ENCODE data around the gene OGFOD3. TPM values are rescaled to one million over a fixed set of nuclear protein-coding genes. Genes with fewer than 3 reads are reported as not detected.

OGFOD3 gene
- total RNA-seq, 1 donor from 2014 or later: 27.1 TPM

GRCh38 chr17:82434216-82434565 is 15.8 kb upstream of the OGFOD3 start:
- no peak overlapping the region for H3K4me3 ChIP-seq
- H3K27me3 ChIP-seq (ENCODE audit: low read depth): no peaks in the 10 kb centered on the region
- DNase-seq (no peak), ATAC-seq (no peak)
- H3K9me3 ChIP-seq: no peaks in the 10 kb centered on the region
- peaks cover 28% of the 10 kb centered on the region for H3K36me3 ChIP-seq
- H3K4me1 ChIP-seq: no peaks in the 10 kb centered on the region
- H3K27ac ChIP-seq: no peak overlapping the region
- intact Hi-C loops (cut with DNase I): no loop called here
- TF ChIP-seq CTCF (IDR thresholded peaks at IDR 0.05): no peak

DNA sequence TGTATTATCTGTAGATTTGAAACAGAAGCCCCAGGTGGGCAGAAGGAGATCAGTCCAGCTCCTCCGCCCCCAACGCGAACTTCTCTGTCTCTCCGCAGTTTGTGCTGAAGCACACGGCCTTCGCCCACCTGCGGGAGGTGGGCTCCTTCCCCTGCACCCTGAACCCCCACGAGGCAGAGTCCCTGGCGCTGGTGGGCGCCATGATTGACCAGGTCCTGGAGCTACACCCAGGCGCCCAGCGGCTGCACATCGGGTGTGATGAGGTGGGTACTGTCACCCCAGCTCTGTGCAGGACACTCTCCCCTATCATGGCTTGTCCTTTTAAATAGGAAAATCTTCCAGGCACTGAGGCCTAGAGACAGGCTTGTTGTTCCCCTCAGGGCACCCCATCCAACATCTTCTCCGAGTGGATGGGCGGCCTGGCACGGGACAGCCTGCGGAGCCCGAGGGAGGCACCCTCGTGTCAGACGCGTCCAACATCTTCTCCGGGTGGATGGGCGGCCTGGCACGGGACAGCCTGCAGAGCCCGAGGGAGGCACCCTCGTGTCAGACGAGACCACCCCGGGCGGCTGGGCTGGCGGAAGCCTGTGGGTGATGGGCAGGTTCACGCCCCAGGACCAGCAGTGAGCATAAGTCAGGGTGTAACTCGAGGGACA is 15.3 kb upstream of the OGFOD3 start:
- H3K36me3 ChIP-seq: peaks cover 28% of the 10 kb centered on the region
- no peaks in the 10 kb centered on the region for H3K9me3 ChIP-seq
- no peak for TF ChIP-seq CTCF (IDR thresholded peaks at IDR 0.05)
- H3K4me3 ChIP-seq: no peak overlapping the region
- H3K27me3 ChIP-seq (ENCODE audit: low read depth): no peaks in the 10 kb centered on the region
- intact Hi-C loops (cut with DNase I): no loop called here
- H3K4me1 ChIP-seq: no peaks in the 10 kb centered on the region
- no peak for DNase-seq
- ATAC-seq: no peak
- no peak overlapping the region for H3K27ac ChIP-seq

GRCh38 chr17:82432017-82432416 is 13.6 kb upstream of the OGFOD3 start:
- Histone ChIP-seq H3K9me3 (no peaks in the 10 kb centered on the region), H3K4me1 (no peaks in the 10 kb centered on the region), H3K4me3 (no peak overlapping the region), H3K27ac (no peak overlapping the region), H3K36me3 (peaks cover 24% of the 10 kb centered on the region), H3K27me3 (ENCODE audit: low read depth) (no peaks in the 10 kb centered on the region)
- ATAC-seq: no peak
- TF ChIP-seq CTCF (IDR thresholded peaks at IDR 0.05): no peak
- intact Hi-C loops (cut with DNase I): no loop called here
- no peak for DNase-seq

DNA sequence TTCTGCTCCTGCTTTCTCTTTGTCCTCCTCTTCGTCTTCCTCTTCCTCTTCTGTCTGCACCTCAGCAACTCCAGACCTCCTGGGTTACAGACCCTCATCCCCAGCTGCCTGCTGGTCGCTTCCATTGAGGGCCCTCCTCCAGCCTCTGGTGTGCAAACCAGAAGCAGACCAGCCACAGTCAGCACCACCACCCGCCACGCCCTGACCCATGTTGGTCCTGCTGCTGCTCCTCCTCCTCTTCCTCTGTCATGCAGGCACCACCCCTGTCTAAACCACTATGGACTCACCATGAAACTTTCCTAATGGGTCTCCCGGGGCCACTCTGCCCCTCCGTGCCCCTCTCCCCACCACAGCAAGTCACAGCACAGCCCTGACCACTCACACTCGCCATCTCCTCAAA is 11.4 kb upstream of the OGFOD3 start:
- no peaks in the 10 kb centered on the region for H3K9me3 ChIP-seq
- peaks cover 12% of the 10 kb centered on the region for H3K36me3 ChIP-seq
- intact Hi-C loops (cut with DNase I): no loop called here
- ATAC-seq (peak in 1 of 2 donors; percentile 12), DNase-seq (no peak)
- no peak overlapping the region for H3K27ac ChIP-seq
- H3K4me1 ChIP-seq: no peaks in the 10 kb centered on the region
- no peak for TF ChIP-seq CTCF (IDR thresholded peaks at IDR 0.05)
- no peaks in the 10 kb centered on the region for H3K27me3 ChIP-seq (ENCODE audit: low read depth)
- no peak overlapping the region for H3K4me3 ChIP-seq

DNA sequence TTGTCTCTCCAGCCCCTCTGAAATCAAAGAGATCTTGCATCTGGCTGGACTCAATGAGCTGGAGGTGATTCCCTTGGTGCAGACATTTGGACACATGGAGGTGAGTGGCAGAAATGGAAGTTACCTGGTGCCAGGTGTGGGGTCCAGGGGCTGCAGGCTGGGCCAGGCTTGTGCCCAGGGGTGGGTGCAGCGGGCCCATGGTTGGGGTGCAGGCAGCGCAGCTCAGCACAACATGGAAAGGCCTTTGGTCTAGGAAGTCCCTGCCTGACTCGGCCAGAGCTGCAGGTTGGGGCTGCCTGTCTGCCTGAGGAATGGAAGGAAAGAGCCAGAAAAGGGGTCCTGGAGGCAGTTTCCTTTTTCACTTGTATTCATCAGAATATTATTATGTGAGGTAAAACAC is 10.2 kb upstream of the OGFOD3 start:
- no peaks in the 10 kb centered on the region for H3K9me3 ChIP-seq
- H3K4me1 ChIP-seq: no peaks in the 10 kb centered on the region
- H3K4me3 ChIP-seq: no peak overlapping the region
- DNase-seq: no peak
- H3K27me3 ChIP-seq (ENCODE audit: low read depth): no peaks in the 10 kb centered on the region
- no peak for ATAC-seq
- no peak overlapping the region for H3K27ac ChIP-seq
- peaks cover 6% of the 10 kb centered on the region for H3K36me3 ChIP-seq
- intact Hi-C loops (cut with DNase I): no loop called here
- no peak for TF ChIP-seq CTCF (IDR thresholded peaks at IDR 0.05)

DNA sequence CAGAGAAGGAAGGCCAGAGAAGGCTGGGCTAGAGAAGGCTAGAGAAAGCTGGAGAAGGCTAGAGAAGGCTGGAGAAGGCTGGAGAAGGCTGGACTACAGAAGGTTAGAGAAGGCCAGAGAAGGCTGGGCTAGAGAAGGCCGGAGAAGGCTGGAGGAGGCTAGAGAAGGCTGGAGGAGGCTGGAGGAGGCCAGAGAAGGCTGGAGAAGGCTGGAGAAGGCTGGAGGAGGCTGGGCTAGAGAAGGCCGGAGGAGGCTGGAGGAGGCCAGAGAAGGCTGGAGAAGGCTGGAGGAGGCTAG is 6.4 kb upstream of the OGFOD3 start:
- DNase-seq (no peak), ATAC-seq (no peak)
- no peaks in the 10 kb centered on the region for H3K9me3 ChIP-seq
- no peak overlapping the region for H3K4me3 ChIP-seq
- H3K27me3 ChIP-seq (ENCODE audit: low read depth): no peaks in the 10 kb centered on the region
- H3K27ac ChIP-seq: no peak overlapping the region
- peaks cover 6% of the 10 kb centered on the region for H3K36me3 ChIP-seq
- H3K4me1 ChIP-seq: peaks cover 3% of the 10 kb centered on the region
- no peak for TF ChIP-seq CTCF (IDR thresholded peaks at IDR 0.05)
- intact Hi-C loops (cut with DNase I): no loop called here

Measured in lower lobe of right lung (tissue), 2 donors.